GM19468 (cell line): ENCODE measurements around the gene WDR5.

Experiments
- ATAC-seq: cut with Tn5 transposase; IDR thresholded peaks from one replicate; pipeline ENCODE4 v1.9.1; 2021; ENCODE audit warnings: mild to moderate bottlenecking, moderate library complexity, moderate number of reproducible peaks; ENCODE audit not compliant: unreplicated experiment; ENCODE audit errors: extremely low read depth

Gene WDR5

GRCh38 chr9:134204991-134205578, 69.2 kb downstream of the WDR5 start:
- ATAC-seq: no peak

GRCh38 chr9:134205672-134206310, 69.9 kb downstream of the WDR5 start:
- no peak for ATAC-seq

GRCh38 chr9:134206311-134207300, 70.7 kb downstream of the WDR5 start:
- ATAC-seq: no peak

- no peak for ATAC-seq
These were observed 72.5 kb downstream of the WDR5 start for GRCh38 chr9:134208310-134208841.

- ATAC-seq: no peak
These were observed 73.3 kb downstream of the WDR5 start for GRCh38 chr9:134208981-134209725.
